DND-41 (cell line): Measurements from ENCODE around the gene CELSR1.

Source experiments
- ATAC-seq: fragments of 200-7000 bp; cut with Tn5 transposase; 3 replicates; pipeline ENCODE4 v1.9.1; 2021; ENCODE audit warnings: low read depth; ENCODE audit not compliant: insufficient read depth
- DNase-seq: peaks from one replicate; pipeline ENCODE4 v3.0.0-alpha.2; 2020
- H2AFZ ChIP-seq: 2 replicates; pipeline ENCODE4 v1.6.0; 2012; ENCODE audit warnings: low read depth, low read length
- H3K27ac ChIP-seq: 2 replicates; pipeline ENCODE4 v1.5.1; 2012; ENCODE audit warnings: low read length, inconsistent platforms
- H3K27me3 ChIP-seq: fragments of 200-600 bp; sonication (generic); 2 replicates; pipeline ENCODE4 v1.6.0; 2012; ENCODE audit warnings: low read length, mild to moderate bottlenecking, inconsistent platforms; ENCODE audit not compliant: insufficient read depth, poor library complexity
- H3K36me3 ChIP-seq: 2 replicates; pipeline ENCODE4 v1.5.1; 2012; ENCODE audit warnings: low read length, inconsistent platforms; ENCODE audit not compliant: insufficient read depth
- H3K4me1 ChIP-seq: 2 replicates; pipeline ENCODE4 v1.5.1; 2012; ENCODE audit warnings: mild to moderate bottlenecking, low read length; ENCODE audit not compliant: insufficient read depth
- H3K4me2 ChIP-seq: 2 replicates; pipeline ENCODE4 v1.6.0; 2012; ENCODE audit warnings: mild to moderate bottlenecking, moderate library complexity, low read length, inconsistent platforms; ENCODE audit not compliant: insufficient read depth
- H3K4me3 ChIP-seq, 2 experiments: fragments of 200-600 bp in 1 of 2; shearing (Covaris generic) in 1 of 2; 2 replicates each; pipeline ENCODE4 v1.5.1; 2012 to 2016; ENCODE audit warnings: inconsistent platforms in 2 of 2, low read length in 2 of 2, mild to moderate bottlenecking in 2 of 2, low read depth in 1 of 2, moderate library complexity in 1 of 2
- H3K79me2 ChIP-seq: 2 replicates; pipeline ENCODE4 v1.6.0; 2012; ENCODE audit warnings: low read length, inconsistent platforms; ENCODE audit not compliant: insufficient read depth
- H3K9ac ChIP-seq: 2 replicates; pipeline ENCODE4 v1.6.0; 2012; ENCODE audit warnings: low read depth, mild to moderate bottlenecking, inconsistent platforms, low read length, moderate library complexity
- H3K9me3 ChIP-seq: 2 replicates; pipeline ENCODE4 v1.5.1; 2012; ENCODE audit warnings: low read length, moderate library complexity, mild to moderate bottlenecking, inconsistent platforms; ENCODE audit not compliant: insufficient read depth, severe bottlenecking
- H4K20me1 ChIP-seq: 2 replicates; pipeline ENCODE4 v1.6.0; 2012; ENCODE audit warnings: low read length; ENCODE audit not compliant: insufficient read depth
- EZH2 ChIP-seq: IDR thresholded peaks from 3 replicates; pipeline ENCODE4 v1.6.1; 2012; ENCODE audit warnings: borderline replicate concordance, low read depth, mild to moderate bottlenecking, moderate library complexity, low read length, inconsistent platforms; ENCODE audit not compliant: severe bottlenecking
- TF ChIP-seq, protein P1 (sequence below): IDR thresholded peaks from 2 replicates; pipeline ENCODE4 v1.5.1; 2012; ENCODE audit warnings: borderline replicate concordance, low read length, moderate library complexity, mild to moderate bottlenecking; ENCODE audit not compliant: poor library complexity, severe bottlenecking; ENCODE audit errors: extremely low read depth

Gene CELSR1

GRCh38 chr22:46366327-46366731 lies 171.1 kb downstream of the CELSR1 start:
- Histone ChIP-seq H3K4me3 (no peak overlapping the region), H3K4me2 (no peak overlapping the region), H2AFZ (no peak overlapping the region), H3K4me1 (no peaks in the 10 kb centered on the region), H3K9me3 (no peaks in the 10 kb centered on the region), H3K79me2 (no peaks in the 10 kb centered on the region), H3K9ac (no peak overlapping the region), H3K36me3 (no peaks in the 10 kb centered on the region), H4K20me1 (peaks cover 9% of the 10 kb centered on the region; the same call in 1 of the 2 replicates), H3K27ac (no peak overlapping the region), H3K27me3 (no peaks in the 10 kb centered on the region)
- ATAC-seq: 0 out of 3 replicates have a peak, but pooled peaks have one; percentile 7
- TF ChIP-seq, protein P1, sequence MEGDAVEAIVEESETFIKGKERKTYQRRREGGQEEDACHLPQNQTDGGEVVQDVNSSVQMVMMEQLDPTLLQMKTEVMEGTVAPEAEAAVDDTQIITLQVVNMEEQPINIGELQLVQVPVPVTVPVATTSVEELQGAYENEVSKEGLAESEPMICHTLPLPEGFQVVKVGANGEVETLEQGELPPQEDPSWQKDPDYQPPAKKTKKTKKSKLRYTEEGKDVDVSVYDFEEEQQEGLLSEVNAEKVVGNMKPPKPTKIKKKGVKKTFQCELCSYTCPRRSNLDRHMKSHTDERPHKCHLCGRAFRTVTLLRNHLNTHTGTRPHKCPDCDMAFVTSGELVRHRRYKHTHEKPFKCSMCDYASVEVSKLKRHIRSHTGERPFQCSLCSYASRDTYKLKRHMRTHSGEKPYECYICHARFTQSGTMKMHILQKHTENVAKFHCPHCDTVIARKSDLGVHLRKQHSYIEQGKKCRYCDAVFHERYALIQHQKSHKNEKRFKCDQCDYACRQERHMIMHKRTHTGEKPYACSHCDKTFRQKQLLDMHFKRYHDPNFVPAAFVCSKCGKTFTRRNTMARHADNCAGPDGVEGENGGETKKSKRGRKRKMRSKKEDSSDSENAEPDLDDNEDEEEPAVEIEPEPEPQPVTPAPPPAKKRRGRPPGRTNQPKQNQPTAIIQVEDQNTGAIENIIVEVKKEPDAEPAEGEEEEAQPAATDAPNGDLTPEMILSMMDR: no peak
- TF ChIP-seq EZH2: no peak
- DNase-seq: no peak

GRCh38 chr22:46365166-46365624 lies 172.2 kb downstream of the CELSR1 start:
- TF ChIP-seq, protein P1: no peak
- TF ChIP-seq EZH2: no peak
- Histone ChIP-seq H4K20me1 (peaks cover 9% of the 10 kb centered on the region; the same call in 1 of the 2 replicates), H3K79me2 (no peaks in the 10 kb centered on the region), H3K27me3 (no peaks in the 10 kb centered on the region), H3K9me3 (no peaks in the 10 kb centered on the region), H3K9ac (no peak overlapping the region), H3K27ac (no peak overlapping the region), H3K4me1 (no peaks in the 10 kb centered on the region), H3K36me3 (no peaks in the 10 kb centered on the region), H3K4me3 (no peak overlapping the region), H2AFZ (no peak overlapping the region), H3K4me2 (no peak overlapping the region)
- ATAC-seq: no peak
- no peak for DNase-seq

DNA sequence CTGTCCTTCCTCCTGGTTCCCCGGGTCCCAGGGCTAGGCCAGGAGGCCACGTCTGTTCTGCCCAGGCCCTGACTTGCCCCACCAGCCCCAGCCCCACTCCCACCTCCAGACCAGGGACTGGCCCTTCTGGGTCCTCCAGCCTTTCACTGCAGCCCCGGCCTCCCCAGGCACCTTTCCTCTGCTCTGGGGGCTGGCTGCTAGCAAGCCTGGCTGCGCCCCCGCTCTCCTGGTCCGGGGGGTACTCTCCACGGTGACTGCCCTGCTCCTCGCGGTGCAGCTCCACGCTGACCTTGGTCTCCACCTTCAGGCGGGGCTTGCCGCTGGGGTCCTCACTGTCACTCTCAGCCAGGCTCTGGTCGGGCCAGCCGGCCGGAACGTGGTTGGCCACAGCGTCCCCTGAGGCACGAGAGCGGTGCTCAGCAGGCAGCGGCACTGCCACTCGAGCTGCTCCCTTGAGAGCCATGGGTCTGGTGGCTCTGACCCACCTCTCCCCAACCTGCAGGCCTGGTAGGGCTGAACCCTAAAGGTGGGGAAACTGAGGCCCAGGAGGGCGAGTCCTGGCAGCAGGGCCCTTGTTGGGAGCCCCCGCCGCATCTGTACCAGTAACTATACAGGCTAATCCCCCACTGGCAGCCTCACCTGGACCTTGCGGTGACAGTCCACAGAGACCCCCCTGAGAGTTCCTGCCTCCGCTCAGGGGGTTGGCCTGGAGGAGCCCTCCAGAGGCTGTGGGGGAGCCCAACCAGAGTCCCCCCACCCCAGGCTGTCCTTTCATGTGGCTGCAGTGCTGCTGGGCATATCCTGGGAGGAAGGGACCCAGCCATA lies 172.9 kb downstream of the CELSR1 start:
- H3K4me1 ChIP-seq: no peaks in the 10 kb centered on the region
- no peaks in the 10 kb centered on the region for H3K36me3 ChIP-seq
- H3K4me3 ChIP-seq: no peak overlapping the region

More for the DNA sequence above, 172.9 kb downstream of the CELSR1 start:
- Histone ChIP-seq H3K9me3 (no peaks in the 10 kb centered on the region), H3K4me2 (no peak overlapping the region), H3K27me3 (no peaks in the 10 kb centered on the region), H3K27ac (no peak overlapping the region), H3K9ac (no peak overlapping the region), H2AFZ (no peak overlapping the region), H3K79me2 (no peaks in the 10 kb centered on the region), H4K20me1 (peaks cover 9% of the 10 kb centered on the region)
- ATAC-seq (no peak), DNase-seq (no peak)
- TF ChIP-seq, protein P1: no peak
- TF ChIP-seq EZH2: no peak
